Endodermal cell (in vitro differentiated cells): ENCODE measurements around the gene TXNRD3. TPM values are rescaled to one million over a fixed set of nuclear protein-coding genes. Genes with fewer than 3 reads are reported as not detected.

ENCODE experiments used
- DNase-seq: peaks from one replicate; pipeline ENCODE4 v3.0.0-alpha.2; 2017
- H3K27ac ChIP-seq: 2 replicates; pipeline ENCODE4 v1.5.1; 2013; ENCODE audit warnings: mild to moderate bottlenecking, low read depth, low read length, moderate library complexity
- H3K27me3 ChIP-seq: 2 replicates; pipeline ENCODE4 v1.6.1; 2013; ENCODE audit warnings: mild to moderate bottlenecking, low read length, moderate library complexity; ENCODE audit not compliant: insufficient read depth, control insufficient read depth, poor library complexity, severe bottlenecking
- H3K36me3 ChIP-seq: 2 replicates; pipeline ENCODE4 v1.7.0; 2013; ENCODE audit warnings: mild to moderate bottlenecking, low read length, moderate library complexity; ENCODE audit not compliant: control insufficient read depth, insufficient read depth
- H3K4me1 ChIP-seq: one replicate; pipeline ENCODE4 v1.7.0; 2013; ENCODE audit warnings: low read length; ENCODE audit not compliant: control insufficient read depth, insufficient read depth
- H3K4me3 ChIP-seq: 2 replicates; pipeline ENCODE4 v1.5.1; 2013; ENCODE audit warnings: mild to moderate bottlenecking, low read length, moderate library complexity
- H3K9ac ChIP-seq: 2 replicates; pipeline ENCODE4 v1.6.1; 2013; ENCODE audit warnings: mild to moderate bottlenecking, low read length, moderate library complexity; ENCODE audit not compliant: poor library complexity, severe bottlenecking; ENCODE audit errors: extremely low read depth
- H3K9me3 ChIP-seq: 2 replicates; pipeline ENCODE4 v1.6.1; 2013; ENCODE audit warnings: mild to moderate bottlenecking, low read length, moderate library complexity; ENCODE audit not compliant: control insufficient read depth
- H3K27ac Mint-ChIP-seq: 2 replicates; pipeline ENCODE4 v1.8.0; 2020; ENCODE audit warnings: mixed read lengths
- H3K27me3 Mint-ChIP-seq: 2 replicates; pipeline ENCODE4 v1.8.0; 2021; ENCODE audit warnings: mild to moderate bottlenecking, mixed read lengths; ENCODE audit not compliant: insufficient read depth
- H3K36me3 Mint-ChIP-seq: 2 replicates; pipeline ENCODE4 v1.8.0; 2020; ENCODE audit warnings: low read depth, mixed read lengths
- H3K4me1 Mint-ChIP-seq: 2 replicates; pipeline ENCODE4 v1.8.0; 2020; ENCODE audit warnings: mixed read lengths
- H3K4me3 Mint-ChIP-seq: 2 replicates; pipeline ENCODE4 v1.8.0; 2020; ENCODE audit warnings: mild to moderate bottlenecking, moderate library complexity, mixed read lengths
- H3K9me3 Mint-ChIP-seq: 2 replicates; pipeline ENCODE4 v1.8.0; 2020; ENCODE audit warnings: mild to moderate bottlenecking, mixed read lengths
- CTCF ChIP-seq: fragments of 200-600 bp; sonication (generic); conservative IDR thresholded peaks from 2 replicates; pipeline ENCODE4 v1.5.0; 2021; ENCODE audit warnings: antibody characterized with exemption, mild to moderate bottlenecking
- WGBS, 2 experiments: methylation state at CpG; one replicate each; pipeline versions ENCODE4 v1.1.5 to v1.1.7; 2013; ENCODE audit warnings: missing lambda C conversion rate in 2 of 2, mixed read lengths in 1 of 2; ENCODE audit not compliant: insufficient coverage in 1 of 2, insufficient read length in 1 of 2; 5-methylcytosine and 5-hydroxymethylcytosine counted together
- total RNA-seq, 2 donors: library from RNA; stranded (reverse); fragmentation: NEBNext Ultra II Directional in 1 of 2; extraction: Animal tissue kit (Norgen Biotek cat#: 25700) in 1 of 2; gene quantifications; 2 replicates in 1 of 2; 3 replicates in 1 of 2; pipeline ENCODE4 v1.2.1, GENCODE V29; 2021

TXNRD3 gene
- total RNA-seq, 2 donors from 2014 or later: 13.1 to 18.1 TPM

GRCh38 chr3:126657901-126658300, 3.0 kb upstream of the TXNRD3 start:
- Histone ChIP-seq H3K27me3 (peaks cover 28% of the 10 kb centered on the region), H3K9ac (no peak overlapping the region), H3K4me3 (no peak overlapping the region), H3K4me1 (peaks cover 3% of the 10 kb centered on the region), H3K27ac (no peak overlapping the region), H3K9me3 (no peaks in the 10 kb centered on the region), H3K36me3 (no peaks in the 10 kb centered on the region)
- Mint-ChIP-seq H3K4me1 (peaks cover 3% of the 10 kb centered on the region), H3K4me3 (no peak overlapping the region), H3K27ac (no peak overlapping the region), H3K27me3 (peaks cover 60% of the 10 kb centered on the region), H3K9me3 (peaks cover 14% of the 10 kb centered on the region), H3K36me3 (no peaks in the 10 kb centered on the region)
- WGBS, 2 experiments: 90 to 100% methylated on average over 1 to 2 of the region's 2 CpGs
- DNase-seq: no peak
- no peak for TF ChIP-seq CTCF

GRCh38 chr3:126656371-126657134, 1.6 kb upstream of the TXNRD3 start:
- peaks cover 3% of the 10 kb centered on the region for H3K4me1 ChIP-seq
- H3K27me3 ChIP-seq: peaks cover 22% of the 10 kb centered on the region
- H3K9me3 ChIP-seq: no peaks in the 10 kb centered on the region
- no peak for DNase-seq
- H3K4me1 Mint-ChIP-seq: peaks cover 3% of the 10 kb centered on the region
- peaks cover 48% of the 10 kb centered on the region for H3K27me3 Mint-ChIP-seq
- 79 to 93% methylated on average over 6 to 8 of the region's 8 CpGs for WGBS, 2 experiments
- no peak for TF ChIP-seq CTCF
- no peak overlapping the region for H3K4me3 ChIP-seq
- H3K36me3 Mint-ChIP-seq: no peaks in the 10 kb centered on the region
- H3K9ac ChIP-seq: no peak overlapping the region
- H3K36me3 ChIP-seq: no peaks in the 10 kb centered on the region
- no peak overlapping the region for H3K27ac Mint-ChIP-seq
- peaks cover 14% of the 10 kb centered on the region for H3K9me3 Mint-ChIP-seq
- H3K27ac ChIP-seq: no peak overlapping the region
- no peak overlapping the region for H3K4me3 Mint-ChIP-seq

- no peak overlapping the region for H3K4me3 ChIP-seq
- H3K9me3 ChIP-seq: no peaks in the 10 kb centered on the region
- H3K36me3 ChIP-seq: no peaks in the 10 kb centered on the region
- H3K4me1 Mint-ChIP-seq: peaks cover 3% of the 10 kb centered on the region
- H3K27me3 ChIP-seq: peaks cover 16% of the 10 kb centered on the region
- H3K4me1 ChIP-seq: peaks cover 3% of the 10 kb centered on the region
- no peaks in the 10 kb centered on the region for H3K36me3 Mint-ChIP-seq
- H3K27me3 Mint-ChIP-seq: peaks cover 45% of the 10 kb centered on the region
- H3K4me3 Mint-ChIP-seq: peak overlapping the region; percentile 68
- WGBS, 2 experiments: 89 to 96% methylated on average over 8 to 11 of the region's 11 CpGs
- no peak overlapping the region for H3K27ac Mint-ChIP-seq
- no peak overlapping the region for H3K27ac ChIP-seq
- H3K9me3 Mint-ChIP-seq: peaks cover 14% of the 10 kb centered on the region
- TF ChIP-seq CTCF: no peak
- no peak for DNase-seq
- H3K9ac ChIP-seq: no peak overlapping the region
Measured at GRCh38 chr3:126655887-126656286, 963 bp upstream of the TXNRD3 start.
